Fibroblast of lung (primary cell): ENCODE data around the gene SNX5.

ENCODE experiments used
- CTCF ChIP-seq, 2 donors: IDR thresholded peaks in 1 of 2; conservative IDR thresholded peaks in 1 of 2; 1 replicate in 1 of 2; 2 replicates in 1 of 2; pipeline ENCODE4 v1.5.1; 2011 to 2012; ENCODE audit warnings: low read length in 2 of 2, control low read depth in 1 of 2, inconsistent platforms in 1 of 2, low read depth in 1 of 2, mild to moderate bottlenecking in 1 of 2
- EZH2 ChIP-seq: IDR thresholded peaks from 2 replicates; pipeline ENCODE4 v1.5.1; 2012; ENCODE audit warnings: low read length, control low read depth, mild to moderate bottlenecking; ENCODE audit errors: missing control alignments

DNA sequence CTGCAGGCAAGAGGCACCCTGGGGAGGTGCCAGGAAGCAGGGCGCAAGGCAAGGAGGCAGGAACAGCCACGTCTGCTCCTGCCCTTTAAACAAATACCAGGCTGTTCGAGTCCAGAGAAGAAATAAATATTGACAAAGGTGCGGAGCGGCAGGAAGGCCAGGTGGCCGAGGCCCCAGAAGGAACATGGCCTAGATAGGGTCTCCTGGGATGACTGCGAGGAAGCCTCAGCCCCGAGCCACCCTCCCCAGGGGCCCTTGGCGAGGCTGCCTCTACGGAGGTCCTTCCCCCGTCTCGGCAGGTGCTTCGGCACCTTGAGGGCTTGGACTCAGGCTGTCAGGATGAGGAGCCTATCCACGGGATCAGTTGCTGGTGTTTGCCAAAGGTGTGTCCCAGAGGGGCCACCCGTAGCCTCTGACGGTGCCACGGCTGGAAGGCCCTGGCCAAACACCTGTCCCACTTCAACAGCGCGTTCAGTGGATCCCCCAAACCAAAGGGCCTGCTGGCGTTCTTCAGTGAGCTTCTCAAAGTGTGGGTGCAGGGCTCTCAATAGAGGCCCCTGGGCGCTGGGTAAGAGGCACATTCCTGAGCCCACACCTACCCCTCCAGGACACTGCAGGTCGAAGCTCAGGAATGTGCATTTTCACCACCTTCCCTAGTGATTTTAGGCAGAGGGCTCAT is 39.8 kb downstream of the SNX5 start:
- no peak for TF ChIP-seq CTCF (conservative IDR thresholded peaks at IDR 0.05 in 1 of 2, IDR thresholded peaks at IDR 0.05 in 1 of 2; ENCODE audit: low read depth in 1 of 2, low read length in 2 of 2)
- no peak for TF ChIP-seq EZH2
